ENCODE results near the gene MOGAT2.

Gene MOGAT2

GRCh38 chr11:75775056-75775455 lies 57.4 kb downstream of the MOGAT2 start:
- no peak overlapping the region for H3K4me3 ChIP-seq (ENCODE audit: low read depth, low read length)
- no peaks in the 10 kb centered on the region for H3K36me3 ChIP-seq (ENCODE audit: control insufficient read depth, insufficient read depth, low read length)
- no peaks in the 10 kb centered on the region for H3K9me3 ChIP-seq (ENCODE audit: control insufficient read depth, insufficient read depth, low read length)
- H3K9ac ChIP-seq (ENCODE audit: low read depth, low read length) = no peak overlapping the region
- H3K27me3 ChIP-seq (ENCODE audit: control insufficient read depth, insufficient read depth, low read length) = peaks cover 35% of the 10 kb centered on the region
- peaks cover 7% of the 10 kb centered on the region for H3K4me1 ChIP-seq (ENCODE audit: control insufficient read depth, insufficient read depth, low read length)

GRCh38 chr11:75776546-75776945 lies 58.9 kb downstream of the MOGAT2 start:
- peaks cover 5% of the 10 kb centered on the region for H3K4me1 ChIP-seq (ENCODE audit: control insufficient read depth, insufficient read depth, low read length)

GRCh38 chr11:75777461-75778110 lies 59.9 kb downstream of the MOGAT2 start:
- peaks cover 5% of the 10 kb centered on the region for H3K4me1 ChIP-seq (ENCODE audit: control insufficient read depth, insufficient read depth, low read length)

More at GRCh38 chr11:75776546-75776945, 58.9 kb downstream of the MOGAT2 start:
- H3K9ac ChIP-seq (ENCODE audit: low read depth, low read length) = no peak overlapping the region
- H3K36me3 ChIP-seq (ENCODE audit: control insufficient read depth, insufficient read depth, low read length) = no peaks in the 10 kb centered on the region
- no peaks in the 10 kb centered on the region for H3K9me3 ChIP-seq (ENCODE audit: control insufficient read depth, insufficient read depth, low read length)
- no peak overlapping the region for H3K4me3 ChIP-seq (ENCODE audit: low read depth, low read length)
- peaks cover 20% of the 10 kb centered on the region for H3K27me3 ChIP-seq (ENCODE audit: control insufficient read depth, insufficient read depth, low read length)

GRCh38 chr11:75778962-75779361 lies 61.3 kb downstream of the MOGAT2 start:
- Histone ChIP-seq H3K4me1 (ENCODE audit: control insufficient read depth, insufficient read depth, low read length) (peaks cover 5% of the 10 kb centered on the region), H3K27me3 (ENCODE audit: control insufficient read depth, insufficient read depth, low read length) (peaks cover 8% of the 10 kb centered on the region), H3K4me3 (ENCODE audit: low read depth, low read length) (no peak overlapping the region), H3K36me3 (ENCODE audit: control insufficient read depth, insufficient read depth, low read length) (no peaks in the 10 kb centered on the region), H3K9me3 (ENCODE audit: control insufficient read depth, insufficient read depth, low read length) (no peaks in the 10 kb centered on the region), H3K9ac (ENCODE audit: low read depth, low read length) (no peak overlapping the region)

More at GRCh38 chr11:75777461-75778110, 59.9 kb downstream of the MOGAT2 start:
- Histone ChIP-seq H3K9me3 (ENCODE audit: control insufficient read depth, insufficient read depth, low read length) (no peaks in the 10 kb centered on the region), H3K4me3 (ENCODE audit: low read depth, low read length) (no peak overlapping the region), H3K27me3 (ENCODE audit: control insufficient read depth, insufficient read depth, low read length) (peaks cover 12% of the 10 kb centered on the region), H3K9ac (ENCODE audit: low read depth, low read length) (no peak overlapping the region), H3K36me3 (ENCODE audit: control insufficient read depth, insufficient read depth, low read length) (no peaks in the 10 kb centered on the region)

- no peaks in the 10 kb centered on the region for H3K36me3 ChIP-seq (ENCODE audit: control insufficient read depth, insufficient read depth, low read length)
- no peak overlapping the region for H3K9ac ChIP-seq (ENCODE audit: low read depth, low read length)
- peaks cover 5% of the 10 kb centered on the region for H3K4me1 ChIP-seq (ENCODE audit: control insufficient read depth, insufficient read depth, low read length)
- H3K9me3 ChIP-seq (ENCODE audit: control insufficient read depth, insufficient read depth, low read length) = no peaks in the 10 kb centered on the region
- no peak overlapping the region for H3K4me3 ChIP-seq (ENCODE audit: low read depth, low read length)
- peaks cover 8% of the 10 kb centered on the region for H3K27me3 ChIP-seq (ENCODE audit: control insufficient read depth, insufficient read depth, low read length)
These were observed 62.3 kb downstream of the MOGAT2 start for GRCh38 chr11:75779960-75780359.

GRCh38 chr11:75780888-75781287 lies 63.2 kb downstream of the MOGAT2 start:
- Histone ChIP-seq H3K4me3 (ENCODE audit: low read depth, low read length) (no peak overlapping the region), H3K36me3 (ENCODE audit: control insufficient read depth, insufficient read depth, low read length) (no peaks in the 10 kb centered on the region), H3K4me1 (ENCODE audit: control insufficient read depth, insufficient read depth, low read length) (no peaks in the 10 kb centered on the region)

GRCh38 chr11:75781296-75781695 lies 63.7 kb downstream of the MOGAT2 start:
- no peaks in the 10 kb centered on the region for H3K4me1 ChIP-seq (ENCODE audit: control insufficient read depth, insufficient read depth, low read length)
- no peak overlapping the region for H3K9ac ChIP-seq (ENCODE audit: low read depth, low read length)
- no peaks in the 10 kb centered on the region for H3K9me3 ChIP-seq (ENCODE audit: control insufficient read depth, insufficient read depth, low read length)
- H3K27me3 ChIP-seq (ENCODE audit: control insufficient read depth, insufficient read depth, low read length) = peaks cover 6% of the 10 kb centered on the region
- H3K4me3 ChIP-seq (ENCODE audit: low read depth, low read length) = no peak overlapping the region
- no peaks in the 10 kb centered on the region for H3K36me3 ChIP-seq (ENCODE audit: control insufficient read depth, insufficient read depth, low read length)

More at GRCh38 chr11:75780888-75781287, 63.2 kb downstream of the MOGAT2 start:
- Histone ChIP-seq H3K9me3 (ENCODE audit: control insufficient read depth, insufficient read depth, low read length) (no peaks in the 10 kb centered on the region), H3K9ac (ENCODE audit: low read depth, low read length) (no peak overlapping the region), H3K27me3 (ENCODE audit: control insufficient read depth, insufficient read depth, low read length) (peaks cover 8% of the 10 kb centered on the region)

GRCh38 chr11:75781831-75782230 lies 64.2 kb downstream of the MOGAT2 start:
- H3K4me3 ChIP-seq (ENCODE audit: low read depth, low read length) = no peak overlapping the region
- H3K9me3 ChIP-seq (ENCODE audit: control insufficient read depth, insufficient read depth, low read length) = no peaks in the 10 kb centered on the region
- H3K36me3 ChIP-seq (ENCODE audit: control insufficient read depth, insufficient read depth, low read length) = no peaks in the 10 kb centered on the region
- H3K4me1 ChIP-seq (ENCODE audit: control insufficient read depth, insufficient read depth, low read length) = no peaks in the 10 kb centered on the region
- H3K9ac ChIP-seq (ENCODE audit: low read depth, low read length) = no peak overlapping the region
- peaks cover 3% of the 10 kb centered on the region for H3K27me3 ChIP-seq (ENCODE audit: control insufficient read depth, insufficient read depth, low read length)

All from iPS-15b (cell line).